Measurements from ENCODE around the gene SORCS2. TPM values are rescaled to one million over a fixed set of nuclear protein-coding genes. Genes with fewer than 3 reads are reported as not detected.

Gene SORCS2
- total and polyA plus RNA-seq, 12 donors = 0.67 to 15.5 (median 1.3) TPM

- H3K36me3 ChIP-seq (replicated peaks in 1 of 2) = no peaks in the 10 kb centered on the region
- WGBS, 4 donors = 85 to 88% (median 87%) methylated on average over 12 to 18 of the region's 18 CpGs
- DNase-seq = no peak
- no peak overlapping the region for H3K27ac ChIP-seq
- H3K4me3 ChIP-seq = no peak overlapping the region
- H3K4me1 ChIP-seq (replicated peaks in 1 of 2) = no peaks in the 10 kb centered on the region
- no peaks in the 10 kb centered on the region for H3K27me3 ChIP-seq
- TF ChIP-seq CTCF (IDR thresholded peaks at IDR 0.05) (no peak), POLR2A (IDR thresholded peaks at IDR 0.05) (no peak)
- no peaks in the 10 kb centered on the region for H3K9me3 ChIP-seq (replicated peaks in 1 of 3)
- intact Hi-C loops (cut with DNase I) = no loop called here
These were observed 49.3 kb downstream of the SORCS2 start for GRCh38 chr4:7241597-7242125.

GRCh38 chr4:7242766-7243165, 50.4 kb downstream of the SORCS2 start:
- Histone ChIP-seq H3K4me1 (replicated peaks in 1 of 2) (no peaks in the 10 kb centered on the region), H3K36me3 (replicated peaks in 1 of 2) (no peaks in the 10 kb centered on the region), H3K27me3 (no peaks in the 10 kb centered on the region), H3K9me3 (replicated peaks in 1 of 3) (no peaks in the 10 kb centered on the region), H3K4me3 (no peak overlapping the region), H3K27ac (no peak overlapping the region)
- TF ChIP-seq CTCF (IDR thresholded peaks at IDR 0.05) (no peak), POLR2A (IDR thresholded peaks at IDR 0.05) (no peak)
- intact Hi-C loops (cut with DNase I) = no loop called here
- DNase-seq = no peak
- whole genome bisulfite sequencing, 4 donors = 84 to 93% (median 87%) methylated on average over 5 to 13 of the region's 13 CpGs

GRCh38 chr4:7243609-7244330, 51.4 kb downstream of the SORCS2 start:
- WGBS, 4 donors = 72 to 84% (median 81%) methylated on average over 16 to 21 of the region's 21 CpGs
- no peak for TF ChIP-seq CTCF (IDR thresholded peaks at IDR 0.05)
- TF ChIP-seq POLR2A (IDR thresholded peaks at IDR 0.05) = no peak
- H3K36me3 ChIP-seq (replicated peaks in 1 of 2) = no peaks in the 10 kb centered on the region

GRCh38 chr4:7244331-7244665, 52.0 kb downstream of the SORCS2 start:
- no peak overlapping the region for H3K27ac ChIP-seq
- no peaks in the 10 kb centered on the region for H3K27me3 ChIP-seq
- 78 to 91% (median 84%) methylated on average over 11 to 16 of the region's 16 CpGs for WGBS, 4 donors
- intact Hi-C loops (cut with DNase I) = no loop called here
- no peak for TF ChIP-seq CTCF (IDR thresholded peaks at IDR 0.05)
- no peaks in the 10 kb centered on the region for H3K4me1 ChIP-seq (replicated peaks in 1 of 2)
- H3K9me3 ChIP-seq (replicated peaks in 1 of 3) = no peaks in the 10 kb centered on the region
- DNase-seq = no peak
- H3K4me3 ChIP-seq = no peak overlapping the region
- H3K36me3 ChIP-seq (replicated peaks in 1 of 2) = no peaks in the 10 kb centered on the region

More at GRCh38 chr4:7243609-7244330, 51.4 kb downstream of the SORCS2 start:
- Histone ChIP-seq H3K4me1 (replicated peaks in 1 of 2) (no peaks in the 10 kb centered on the region), H3K27ac (no peak overlapping the region), H3K4me3 (no peak overlapping the region), H3K27me3 (no peaks in the 10 kb centered on the region), H3K9me3 (replicated peaks in 1 of 3) (no peaks in the 10 kb centered on the region)
- DNase-seq = no peak
- intact Hi-C loops (cut with DNase I) = no loop called here
